HG02798 (cell line): Measurements from ENCODE around the gene CPPED1.

Experiments
- ATAC-seq: cut with Tn5 transposase; IDR thresholded peaks from one replicate; pipeline ENCODE4 v1.9.1; 2021; ENCODE audit warnings: mild to moderate bottlenecking; ENCODE audit not compliant: unreplicated experiment, poor library complexity

The CPPED1 gene

DNA sequence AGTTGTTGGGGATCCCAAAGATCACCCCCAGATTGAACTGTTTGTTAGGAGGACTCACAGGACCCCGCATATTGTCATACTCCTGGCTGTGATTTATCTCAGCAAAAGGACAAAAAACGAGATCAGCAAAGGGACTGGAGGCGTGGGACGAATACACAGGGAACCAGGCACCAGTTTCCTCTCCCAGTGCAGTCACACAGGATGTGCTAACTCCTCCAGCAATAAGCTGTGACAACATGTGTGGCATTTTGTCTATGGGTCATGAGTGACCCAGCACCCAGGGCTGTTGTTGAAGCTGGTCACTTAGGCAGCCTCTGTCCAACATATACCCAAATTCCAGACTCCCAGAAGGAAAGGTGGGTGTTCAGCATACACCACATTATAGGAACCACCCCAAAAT, 60.9 kb downstream of the CPPED1 start:
- ATAC-seq: no peak

DNA sequence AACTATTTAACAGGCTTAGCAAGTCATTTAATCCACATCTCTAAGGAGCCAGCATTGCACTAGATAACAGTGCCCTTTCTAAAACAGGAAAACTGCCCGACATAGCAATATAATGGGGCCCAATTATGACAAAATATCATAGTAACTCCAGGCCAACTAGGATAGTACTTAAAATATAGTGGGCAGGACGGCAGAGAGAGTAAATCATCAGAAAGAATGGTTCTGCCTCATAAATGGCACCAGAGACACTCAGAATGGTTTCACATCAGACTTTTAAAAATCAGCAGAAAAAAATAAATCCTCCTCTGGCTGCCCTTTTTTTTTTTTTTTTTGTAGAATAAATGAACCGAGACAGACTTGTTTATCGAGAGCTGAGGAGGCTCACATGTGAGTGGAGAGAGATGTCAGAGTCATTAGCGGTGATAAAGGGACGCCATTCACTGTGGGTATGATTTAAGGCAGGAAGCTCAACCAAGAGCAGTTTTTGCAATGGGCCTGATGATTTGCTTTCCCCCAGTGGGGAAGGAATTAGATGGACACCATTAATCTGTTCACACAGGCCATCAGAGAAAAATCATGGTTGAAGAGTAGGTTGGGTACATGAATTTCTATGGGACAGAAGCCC, 62.6 kb downstream of the CPPED1 start:
- ATAC-seq: no peak

DNA sequence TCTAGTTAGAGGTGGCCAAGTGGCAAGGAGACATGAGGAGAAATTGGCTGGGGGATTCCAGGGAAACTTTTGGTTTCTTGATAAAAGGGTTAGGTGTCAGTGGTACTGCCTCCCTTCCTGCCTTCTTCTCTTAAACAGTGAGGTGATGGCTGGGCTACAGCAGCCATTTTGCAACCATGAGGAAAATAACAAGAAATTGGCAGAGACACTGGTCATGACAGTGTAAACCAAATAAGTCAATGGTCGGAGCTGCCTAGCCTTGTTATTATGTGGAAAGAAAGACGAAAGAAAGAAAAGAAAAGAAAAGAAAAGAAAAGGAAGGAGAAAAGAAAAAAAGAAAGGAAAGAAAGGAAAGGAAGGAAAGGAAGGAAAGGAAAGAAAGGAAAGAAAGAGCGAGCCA, 63.9 kb downstream of the CPPED1 start:
- no peak for ATAC-seq

DNA sequence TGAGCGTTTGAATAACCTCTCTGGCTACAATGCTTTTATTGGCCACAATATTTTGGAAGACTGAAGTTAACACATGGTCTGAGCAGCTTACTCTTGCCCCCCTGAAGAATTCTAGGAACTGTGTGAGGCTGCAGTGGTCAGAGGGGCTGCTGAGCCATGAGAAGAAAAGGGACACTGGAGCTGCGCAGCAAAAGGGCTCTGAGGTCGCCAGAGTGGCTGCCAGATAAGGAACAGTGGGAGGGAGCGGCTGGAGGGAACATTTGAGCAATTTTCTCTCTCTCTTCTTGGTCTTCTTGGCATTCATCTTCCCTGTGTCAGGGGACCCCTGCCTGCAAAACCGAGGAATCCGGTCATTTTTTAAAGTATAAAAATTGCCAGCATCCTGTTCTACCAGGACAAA, 66.1 kb downstream of the CPPED1 start:
- ATAC-seq: no peak

DNA sequence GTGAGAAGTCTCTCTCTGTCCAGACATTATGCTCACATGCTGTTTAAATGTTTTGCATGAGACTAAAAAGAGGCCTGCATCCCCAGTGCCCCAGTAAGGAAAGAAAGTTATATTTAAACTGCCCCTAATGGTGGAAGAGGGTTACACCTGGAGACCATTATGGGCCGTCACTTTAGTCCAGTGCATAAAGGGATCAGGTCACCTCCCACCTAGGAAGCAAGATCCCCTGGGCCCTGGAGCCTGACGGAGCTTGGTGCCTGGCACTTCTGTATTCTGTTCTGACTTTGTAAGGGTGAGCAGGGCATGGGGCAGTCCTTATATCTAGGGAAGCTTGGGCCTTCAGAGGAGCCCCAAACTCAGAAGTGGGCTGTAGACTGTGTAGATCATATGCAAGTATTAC, 67.9 kb downstream of the CPPED1 start:
- no peak for ATAC-seq

DNA sequence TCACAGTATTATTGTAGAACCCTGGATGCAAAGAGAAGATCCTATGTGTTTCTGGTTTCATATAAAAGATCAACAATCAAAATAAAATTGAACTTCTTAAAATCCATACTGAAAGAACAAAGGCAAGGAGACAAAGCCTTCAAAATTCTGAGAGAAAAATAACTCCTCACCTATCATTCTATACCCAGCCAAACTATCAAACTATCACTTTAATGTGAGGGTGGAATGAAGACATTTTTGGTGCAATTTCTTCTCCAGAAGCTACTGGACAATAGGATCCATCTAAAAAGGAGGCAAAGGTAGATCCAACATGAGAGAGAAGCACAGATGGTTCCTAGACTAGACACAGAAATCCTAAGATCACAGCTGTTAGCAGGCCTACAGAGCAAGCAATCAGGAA, 71.1 kb downstream of the CPPED1 start:
- no peak for ATAC-seq

DNA sequence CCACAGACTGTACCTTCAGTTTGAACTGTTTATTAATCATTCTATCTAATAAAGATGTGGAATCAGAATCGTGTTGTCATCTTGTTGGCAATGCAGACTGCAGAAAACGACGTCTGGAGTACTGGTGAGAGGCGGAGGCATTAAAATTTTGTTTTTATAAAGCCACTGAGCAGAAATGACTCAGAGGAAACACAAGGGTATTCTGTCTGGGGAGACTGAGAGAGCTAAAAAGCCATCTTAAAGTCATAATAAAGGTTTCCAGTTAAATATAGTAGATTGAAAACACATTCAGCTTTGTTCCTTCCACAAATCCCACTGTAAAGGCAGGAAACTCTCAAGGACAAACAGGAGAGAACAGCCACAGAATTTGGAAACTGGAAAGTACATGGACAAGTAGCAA, 74.2 kb downstream of the CPPED1 start:
- no peak for ATAC-seq

DNA sequence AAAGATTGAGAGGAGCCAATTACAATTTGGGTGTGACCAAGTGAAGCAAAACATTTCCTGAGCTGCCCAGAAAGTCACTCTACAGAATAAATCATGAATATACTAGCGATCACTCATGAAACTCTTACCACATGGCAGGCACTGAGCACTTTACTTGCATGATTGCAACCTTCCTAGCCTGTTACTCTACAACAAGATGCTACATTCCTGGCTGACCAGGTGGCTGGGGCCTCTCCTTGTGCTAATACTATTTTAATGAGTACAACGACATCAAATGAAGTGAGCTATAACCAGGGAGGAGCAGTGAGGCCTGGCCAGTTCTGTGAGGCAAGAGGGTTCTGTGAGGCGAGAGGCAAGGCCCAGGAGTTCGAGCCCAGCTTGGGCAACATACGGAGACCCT, 75.2 kb downstream of the CPPED1 start:
- ATAC-seq: no peak

DNA sequence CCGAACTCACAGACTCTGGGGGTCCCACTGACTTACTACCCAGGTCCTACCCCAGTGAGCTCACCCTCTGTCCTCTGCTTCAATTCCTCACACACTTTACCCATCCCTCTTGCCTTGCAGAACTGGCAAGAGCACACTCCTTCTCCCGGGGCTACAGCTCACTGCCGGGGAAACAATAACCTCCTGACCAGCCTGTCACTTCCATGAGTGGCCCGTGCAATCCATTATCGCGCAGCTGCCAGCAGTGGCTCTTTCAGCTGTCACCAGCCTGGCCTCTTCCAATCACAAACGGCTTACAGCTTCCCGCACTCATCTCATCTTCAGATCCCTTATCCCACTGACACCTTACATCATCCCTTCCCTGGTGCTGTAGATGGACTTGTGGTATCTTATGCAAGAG, 79.5 kb downstream of the CPPED1 start:
- ATAC-seq: no peak

DNA sequence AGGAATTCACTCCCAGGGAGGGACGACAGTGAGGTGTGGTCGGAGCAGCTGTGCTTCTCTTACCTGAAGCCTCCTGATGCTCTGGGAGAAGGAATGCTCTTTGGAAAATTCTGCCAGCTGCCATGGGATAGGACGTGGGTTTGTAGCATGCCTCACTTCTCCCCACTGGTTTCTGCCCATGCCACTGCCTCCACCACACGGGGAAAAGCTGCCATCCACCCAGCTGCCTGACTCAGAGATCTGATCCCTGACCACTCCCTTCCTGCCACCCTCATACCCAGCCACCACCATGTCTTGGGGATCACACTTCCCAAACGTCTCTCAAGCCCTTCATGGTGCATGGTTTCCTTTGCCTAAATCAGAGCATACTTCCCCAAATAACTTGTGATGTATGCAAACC, 80.0 kb downstream of the CPPED1 start:
- ATAC-seq: no peak

DNA sequence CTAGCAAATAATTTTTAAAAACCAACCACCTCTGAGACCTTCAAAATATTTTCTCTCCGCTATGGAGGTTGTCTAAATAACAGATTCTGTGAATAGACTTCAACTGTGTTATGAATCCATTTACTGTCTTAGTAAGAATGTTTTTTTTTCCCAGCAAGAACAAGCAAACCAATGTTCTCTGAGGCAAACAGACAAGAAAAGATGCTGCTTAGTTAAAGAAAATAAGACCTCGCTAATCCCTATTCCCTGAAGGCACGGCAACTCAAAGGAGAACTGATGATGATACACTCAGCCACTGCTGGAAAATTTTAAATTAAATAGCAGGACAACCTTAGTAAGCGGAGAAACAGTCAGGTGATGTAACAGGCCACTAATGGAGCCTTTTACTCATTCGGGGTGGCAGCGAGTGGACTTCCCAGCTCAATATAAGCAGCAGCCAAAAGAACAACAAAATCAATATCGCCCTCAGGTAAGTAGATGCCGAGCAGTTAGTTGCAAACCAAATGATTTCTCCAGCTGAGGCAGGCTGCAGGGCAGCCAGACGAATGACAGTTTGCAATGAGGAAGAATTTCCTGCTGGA, 81.8 kb downstream of the CPPED1 start:
- ATAC-seq: no peak

DNA sequence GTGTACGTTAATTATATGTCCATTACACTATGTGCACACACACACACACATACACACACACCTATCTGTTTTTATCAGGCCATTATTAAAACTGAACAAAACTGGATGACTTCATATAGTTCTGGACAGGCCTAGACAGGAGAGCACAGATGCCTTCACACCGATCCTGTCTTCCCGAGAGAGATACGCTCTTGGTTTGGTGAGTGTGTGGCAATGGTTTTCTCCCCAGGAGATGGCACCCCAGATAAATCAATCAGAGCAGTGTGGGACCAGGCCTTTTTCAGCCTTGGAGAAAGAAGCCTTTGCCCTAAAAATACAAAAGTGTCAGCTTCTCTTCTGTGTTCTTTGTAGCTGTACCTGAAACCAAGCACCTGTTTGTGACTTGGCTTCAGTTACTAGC, 83.7 kb downstream of the CPPED1 start:
- no peak for ATAC-seq

DNA sequence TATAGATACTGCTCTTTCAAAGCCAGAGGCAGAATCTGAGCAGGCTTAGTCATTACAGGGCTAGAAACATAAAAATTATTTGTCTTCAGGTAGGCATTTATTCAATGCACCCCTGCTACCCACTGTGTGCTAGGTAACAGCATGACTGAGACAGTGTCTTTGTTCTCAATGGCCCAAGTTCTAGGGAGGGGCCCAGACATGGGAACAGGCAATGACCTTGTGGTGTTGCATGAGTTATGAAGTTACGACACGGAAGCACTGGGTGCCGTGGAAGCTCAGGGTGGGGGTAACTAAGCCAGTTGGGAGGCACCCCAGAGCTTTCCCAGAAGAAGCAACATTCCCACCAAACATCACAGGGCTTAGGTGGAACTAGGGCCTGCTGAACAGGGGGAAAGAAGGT, 87.0 kb downstream of the CPPED1 start:
- no peak for ATAC-seq

DNA sequence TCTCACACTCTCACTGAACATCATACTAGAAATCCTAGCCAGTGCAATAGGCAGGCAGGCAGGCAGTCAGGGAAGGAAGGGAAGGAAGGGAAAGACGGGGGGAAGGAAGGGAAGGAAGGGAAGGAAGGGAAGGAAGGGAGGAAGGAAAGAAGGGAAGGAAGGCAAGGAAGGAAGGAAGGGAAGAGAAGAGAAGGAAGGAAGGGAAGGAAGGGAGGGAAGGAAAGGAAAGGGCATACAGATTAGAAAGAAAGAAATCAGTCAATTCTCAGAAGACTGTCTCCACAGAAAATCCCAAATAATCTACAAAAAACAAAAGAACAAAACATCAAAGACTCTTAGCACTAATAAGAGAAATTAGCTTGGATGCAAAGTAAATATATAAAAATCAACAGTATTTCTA, 93.9 kb downstream of the CPPED1 start:
- ATAC-seq: no peak

DNA sequence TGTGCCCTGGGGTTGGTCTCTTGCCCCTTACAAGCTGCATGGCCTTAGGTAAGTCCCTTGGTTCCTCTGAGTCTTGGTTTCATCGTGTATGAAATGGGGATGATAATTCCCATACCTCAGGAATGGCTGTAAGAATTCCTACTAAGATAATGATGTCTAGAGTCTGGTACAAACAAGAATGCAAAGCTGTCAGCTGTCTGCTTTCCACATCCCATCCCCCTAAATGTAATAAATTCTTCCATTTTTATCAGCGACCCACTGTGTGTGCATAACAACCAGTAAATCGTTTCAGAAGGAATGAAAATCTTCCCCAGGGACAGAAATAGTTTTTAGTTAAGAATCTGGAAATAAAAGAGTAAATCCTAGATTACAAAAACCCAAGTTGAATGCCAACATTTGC, 95.4 kb downstream of the CPPED1 start:
- no peak for ATAC-seq

DNA sequence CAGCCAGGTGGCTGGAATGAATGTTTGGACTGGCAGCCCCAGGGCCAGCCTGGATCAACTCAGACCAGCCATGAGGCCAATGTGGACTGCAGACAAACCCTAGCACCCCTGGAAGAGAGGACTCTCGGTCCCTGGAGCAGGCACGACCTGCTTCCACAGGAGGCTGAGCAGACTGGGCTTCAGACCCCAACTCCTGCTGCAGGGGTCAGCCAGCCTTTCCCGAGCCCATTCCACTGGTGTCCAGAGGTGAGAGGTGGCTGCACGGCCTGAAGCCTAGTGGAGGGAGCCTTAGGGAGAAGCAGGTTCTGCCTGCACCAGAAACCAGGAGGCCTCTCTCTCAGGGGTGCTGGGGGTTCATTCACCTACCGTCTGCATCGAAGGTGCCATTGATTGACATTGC, 97.1 kb downstream of the CPPED1 start:
- no peak for ATAC-seq

DNA sequence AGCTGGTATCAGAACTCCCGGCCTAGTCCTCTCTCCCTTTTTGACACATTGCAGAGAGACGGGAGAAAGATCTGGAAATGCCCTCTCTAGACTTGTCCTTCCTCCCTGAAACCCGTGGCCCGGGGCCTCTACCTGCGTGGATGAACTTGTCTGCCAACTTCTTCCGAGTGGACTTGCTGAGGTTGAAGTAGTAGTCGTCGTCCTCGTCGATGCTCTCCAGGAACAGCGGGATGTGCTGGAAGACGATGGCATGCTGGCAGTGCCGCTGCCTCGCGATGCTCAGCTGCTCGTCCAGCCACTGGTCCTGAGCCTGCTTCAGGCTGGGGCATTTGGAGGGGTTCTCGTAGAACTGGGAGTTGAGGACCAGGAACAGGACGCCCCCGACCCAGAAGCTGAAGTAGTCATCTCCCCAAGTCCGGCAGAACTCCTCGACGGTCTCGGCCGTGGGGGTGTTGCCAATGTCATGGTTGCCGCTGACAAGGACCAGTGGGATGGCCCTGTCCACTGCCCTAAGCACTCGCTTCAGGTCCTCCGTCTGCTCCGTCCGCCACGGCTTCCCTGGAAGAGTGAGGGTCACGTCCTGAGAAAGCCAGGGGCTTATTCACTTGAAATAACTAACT, 99.1 kb downstream of the CPPED1 start:
- ATAC-seq: no peak

DNA sequence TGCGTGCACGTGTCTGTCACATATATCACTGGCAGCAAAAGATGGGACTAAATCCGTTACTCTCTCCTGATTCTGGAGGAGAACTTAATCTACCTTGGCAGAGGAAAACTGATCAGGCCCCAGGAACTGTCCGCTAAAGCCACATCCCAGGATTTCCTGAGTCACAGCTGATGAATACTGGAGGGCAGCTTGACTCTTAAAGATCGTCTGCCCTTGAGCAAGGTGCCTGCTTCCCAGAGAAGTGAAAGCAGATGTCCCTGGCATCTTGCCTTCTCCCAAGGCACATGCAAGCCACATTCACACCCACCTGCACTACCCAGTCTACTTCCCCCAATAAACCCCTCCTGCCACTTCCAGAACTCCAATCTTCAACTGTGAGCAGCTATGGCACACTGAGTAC, 99.8 kb downstream of the CPPED1 start:
- no peak for ATAC-seq

DNA sequence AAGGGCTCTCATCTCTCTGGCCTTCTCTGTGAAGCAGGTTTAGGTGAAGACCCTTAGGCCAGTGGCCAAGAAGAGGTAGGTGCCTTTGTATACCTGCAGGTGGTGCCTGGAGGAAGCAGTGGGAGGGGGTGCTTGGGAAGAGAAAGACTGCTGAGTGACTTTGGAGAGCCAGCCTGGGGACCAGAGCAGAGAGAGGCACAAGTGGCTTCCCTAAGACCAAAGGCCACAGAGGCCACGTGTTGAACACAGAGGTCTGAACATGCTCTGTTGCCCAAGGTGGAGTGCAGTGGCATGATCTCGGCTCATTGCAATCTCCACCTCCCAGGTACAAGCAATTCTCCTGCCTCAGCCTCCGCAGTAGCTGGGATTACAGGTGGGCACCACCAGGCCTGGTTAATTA, 103.5 kb downstream of the CPPED1 start:
- no peak for ATAC-seq

DNA sequence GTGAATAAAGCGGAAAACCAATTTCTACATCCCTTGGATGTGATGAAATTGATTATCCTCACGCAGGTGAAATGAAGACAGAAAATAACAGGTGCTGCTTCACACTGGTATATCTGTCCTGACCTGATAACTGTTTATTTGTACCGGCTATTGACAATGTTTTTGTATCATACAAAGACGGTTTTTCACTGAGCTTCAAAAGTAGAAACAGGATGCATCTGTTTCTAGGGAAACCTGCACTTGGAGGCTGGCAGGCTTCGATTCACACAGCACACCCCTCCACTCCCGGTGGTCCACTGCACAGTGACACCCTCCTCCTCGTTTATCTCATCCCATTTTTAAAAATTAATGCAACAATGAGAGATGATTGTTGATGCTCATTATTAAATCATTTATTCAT, 104.5 kb downstream of the CPPED1 start:
- no peak for ATAC-seq

DNA sequence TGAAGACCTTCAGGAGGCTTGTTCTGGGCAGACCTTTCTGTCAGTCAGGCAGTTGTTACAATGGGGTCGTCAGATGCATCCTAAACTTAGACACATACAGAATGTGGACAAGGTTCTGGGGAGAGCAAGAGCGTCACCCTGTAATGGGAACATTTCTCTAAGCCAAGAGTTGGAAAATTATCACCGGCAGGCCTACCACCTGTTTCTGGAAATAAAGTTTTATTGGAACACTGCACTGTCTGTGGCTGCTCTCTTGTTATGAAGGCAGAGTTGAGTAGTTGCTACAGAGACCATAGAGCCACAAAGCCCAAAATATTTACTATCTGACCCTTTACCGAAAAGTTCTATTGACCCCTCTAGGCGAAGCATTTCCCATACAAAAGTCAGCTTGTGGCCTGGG, 106.2 kb downstream of the CPPED1 start:
- ATAC-seq: no peak

DNA sequence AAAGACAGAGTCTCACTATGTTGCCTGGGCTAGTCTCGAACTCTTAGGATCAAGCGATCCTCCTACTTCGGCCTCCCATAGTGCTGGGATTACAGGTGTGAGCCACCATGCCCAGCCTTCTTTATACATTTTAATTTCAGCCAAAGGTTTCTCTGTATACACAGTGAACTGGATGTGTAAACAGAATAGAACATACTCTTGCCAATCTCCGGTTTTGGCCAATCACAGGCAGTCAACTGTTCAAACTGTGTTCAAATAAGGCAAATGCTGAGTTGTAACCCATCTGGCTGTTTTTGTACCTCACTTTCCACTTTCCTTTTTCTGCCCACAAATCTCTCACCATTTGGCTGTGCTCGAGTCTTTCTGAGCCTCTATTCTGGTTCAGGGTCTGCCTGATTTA, 108.2 kb downstream of the CPPED1 start:
- no peak for ATAC-seq
